Measurements from ENCODE around the gene FBXO48.

Gene FBXO48

GRCh38 chr2:68414876-68415275 is 52.2 kb downstream of the FBXO48 start:
- no peak for FAIRE-seq
- no peak for DNase-seq (ENCODE audit: low spot score)

DNA sequence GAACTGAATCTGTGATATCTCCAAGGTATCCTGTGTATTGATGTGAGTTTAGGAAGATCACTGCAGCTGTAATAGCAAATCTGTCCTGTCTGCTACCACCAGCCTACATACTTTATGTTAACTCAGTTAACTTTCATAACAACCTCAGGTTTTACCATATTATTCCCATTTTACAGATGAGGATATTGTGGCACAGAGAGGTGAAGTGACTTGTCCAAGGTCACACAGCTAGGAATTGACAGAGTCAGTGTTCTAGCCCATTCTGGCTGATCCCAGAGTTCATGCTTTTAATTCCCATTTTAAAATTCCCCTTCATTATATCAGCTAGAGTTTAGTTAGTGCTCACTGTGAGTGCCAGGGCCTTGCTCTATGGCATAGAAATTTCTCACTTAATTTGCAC is 52.6 kb downstream of the FBXO48 start:
- no peak for FAIRE-seq
- DNase-seq (ENCODE audit: low spot score): no peak

GRCh38 chr2:68413466-68413865 is 53.6 kb downstream of the FBXO48 start:
- FAIRE-seq (no peak), DNase-seq (ENCODE audit: low spot score) (no peak)

DNA sequence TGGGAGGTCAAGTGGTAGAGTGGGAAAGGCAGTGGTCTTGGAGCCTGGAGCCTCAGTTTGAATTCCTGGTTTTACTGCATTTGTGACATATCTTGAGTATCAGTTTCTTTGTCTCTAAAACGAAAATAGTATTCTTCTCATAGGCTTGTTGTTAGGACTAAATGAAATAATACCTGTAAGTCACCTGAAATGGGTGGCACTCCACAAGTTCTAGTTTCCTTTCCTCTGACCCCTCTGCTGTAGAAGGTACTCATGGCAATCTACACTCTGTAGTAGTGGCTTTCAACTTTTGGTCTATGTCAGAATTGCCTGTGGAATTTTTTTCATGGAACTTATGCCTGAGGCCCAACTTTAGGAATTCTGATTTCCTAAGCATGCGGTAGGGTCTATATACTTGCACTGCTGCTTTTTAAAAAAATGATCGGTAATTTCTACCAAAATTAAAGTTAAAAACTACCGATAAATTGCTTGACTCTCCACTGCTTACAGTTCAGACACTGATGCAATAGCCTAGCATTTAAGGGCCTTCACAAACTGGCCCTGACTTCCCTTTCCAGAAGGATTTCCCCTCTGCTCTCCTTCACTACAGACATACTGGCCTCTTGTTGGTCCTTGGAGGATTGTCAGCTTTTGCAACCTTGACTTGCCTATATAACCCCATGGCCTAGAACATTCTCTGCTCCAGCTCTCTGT is 54.8 kb downstream of the FBXO48 start:
- FAIRE-seq (no peak), DNase-seq (ENCODE audit: low spot score) (no peak)

- FAIRE-seq (no peak), DNase-seq (ENCODE audit: low spot score) (no peak)
Measured at GRCh38 chr2:68411397-68412126, 55.5 kb downstream of the FBXO48 start.

Measured in urothelium cell line (cell line).